ENCODE data around the gene APOD.

The APOD gene

GRCh38 chr3:195574497-195575304 is 9.0 kb downstream of the APOD start:
- in situ Hi-C loops (cut with HindIII; ENCODE audit: low sequenced_read_pairs) = no loop called here
- no peak overlapping the region for H3K4me3 ChIP-seq (ENCODE audit: low read depth, low read length)
- DNase-seq (ENCODE audit: low read depth, low spot score) = no peak
- no peak for TF ChIP-seq CTCF (IDR thresholded peaks at IDR 0.05; ENCODE audit: low read depth, low read length)

GRCh38 chr3:195573611-195574496 is 9.9 kb downstream of the APOD start:
- in situ Hi-C loops (cut with HindIII; ENCODE audit: low sequenced_read_pairs) = no loop called here
- no peak for TF ChIP-seq CTCF (IDR thresholded peaks at IDR 0.05; ENCODE audit: low read depth, low read length)
- H3K4me3 ChIP-seq (ENCODE audit: low read depth, low read length) = no peak overlapping the region
- DNase-seq (ENCODE audit: low read depth, low spot score) = no peak

GRCh38 chr3:195571361-195571760 is 12.4 kb downstream of the APOD start:
- TF ChIP-seq CTCF (IDR thresholded peaks at IDR 0.05; ENCODE audit: low read depth, low read length) = no peak
- no peak overlapping the region for H3K4me3 ChIP-seq (ENCODE audit: low read depth, low read length)
- no peak for DNase-seq (ENCODE audit: low read depth, low spot score)
- in situ Hi-C loops (cut with HindIII; ENCODE audit: low sequenced_read_pairs) = no loop called here

- H3K4me3 ChIP-seq (ENCODE audit: low read depth, low read length) = no peak overlapping the region
- in situ Hi-C loops (cut with HindIII; ENCODE audit: low sequenced_read_pairs) = no loop called here
- no peak for DNase-seq (ENCODE audit: low read depth, low spot score)
- no peak for TF ChIP-seq CTCF (IDR thresholded peaks at IDR 0.05; ENCODE audit: low read depth, low read length)
Observed at GRCh38 chr3:195570912-195571311, 12.8 kb downstream of the APOD start.

- no peak overlapping the region for H3K4me3 ChIP-seq (ENCODE audit: low read depth, low read length)
- no peak for TF ChIP-seq CTCF (IDR thresholded peaks at IDR 0.05; ENCODE audit: low read depth, low read length)
- in situ Hi-C loops (cut with HindIII; ENCODE audit: low sequenced_read_pairs) = no loop called here
- no peak for DNase-seq (ENCODE audit: low read depth, low spot score)
Observed at GRCh38 chr3:195570344-195570743, 13.4 kb downstream of the APOD start.

- in situ Hi-C loops (cut with HindIII; ENCODE audit: low sequenced_read_pairs) = no loop called here
Observed at GRCh38 chr3:195568630-195569029, 15.1 kb downstream of the APOD start.

More at GRCh38 chr3:195568630-195569029, 15.1 kb downstream of the APOD start:
- no peak for TF ChIP-seq CTCF (IDR thresholded peaks at IDR 0.05; ENCODE audit: low read depth, low read length)
- no peak overlapping the region for H3K4me3 ChIP-seq (ENCODE audit: low read depth, low read length)
- no peak for DNase-seq (ENCODE audit: low read depth, low spot score)
